ENCODE results near the gene LMNTD2.

DNA sequence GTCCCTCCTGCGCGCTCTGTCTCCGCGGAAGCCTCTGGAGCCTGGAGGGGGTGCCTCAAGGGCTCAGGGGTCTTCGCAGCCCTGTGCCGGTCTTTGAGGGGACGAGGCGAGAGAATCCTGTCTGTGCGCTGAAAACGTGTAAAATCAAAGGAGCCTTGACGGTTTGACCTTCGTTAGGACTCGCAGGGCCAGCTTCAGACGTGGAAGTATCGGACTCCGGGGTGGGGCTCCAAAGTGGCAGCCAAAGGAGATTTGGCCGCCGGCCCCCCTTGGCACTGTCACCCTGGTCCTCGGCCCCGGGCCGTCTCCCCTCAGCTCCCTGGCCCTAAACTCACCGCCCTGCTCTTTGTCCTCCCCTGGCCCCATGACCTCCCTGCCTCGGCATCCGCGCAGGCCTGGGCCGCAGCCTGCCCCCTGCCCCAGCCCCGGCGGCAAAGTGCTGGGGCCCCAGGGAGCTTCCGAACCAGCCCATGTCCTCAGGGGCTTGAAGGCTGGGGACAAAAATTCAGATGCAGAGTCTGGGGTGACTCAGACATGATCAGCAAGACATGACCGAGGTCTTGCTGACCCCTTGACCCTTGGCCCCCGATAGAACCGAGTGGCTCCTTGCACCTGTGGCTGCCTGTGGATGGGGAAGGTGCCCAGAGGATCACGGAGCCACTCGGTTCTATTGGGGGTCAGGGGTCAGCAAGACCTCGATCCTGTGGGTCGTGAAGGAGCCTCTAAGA is 8.8 kb upstream of the LMNTD2 start:
- TF ChIP-seq, protein P1, sequence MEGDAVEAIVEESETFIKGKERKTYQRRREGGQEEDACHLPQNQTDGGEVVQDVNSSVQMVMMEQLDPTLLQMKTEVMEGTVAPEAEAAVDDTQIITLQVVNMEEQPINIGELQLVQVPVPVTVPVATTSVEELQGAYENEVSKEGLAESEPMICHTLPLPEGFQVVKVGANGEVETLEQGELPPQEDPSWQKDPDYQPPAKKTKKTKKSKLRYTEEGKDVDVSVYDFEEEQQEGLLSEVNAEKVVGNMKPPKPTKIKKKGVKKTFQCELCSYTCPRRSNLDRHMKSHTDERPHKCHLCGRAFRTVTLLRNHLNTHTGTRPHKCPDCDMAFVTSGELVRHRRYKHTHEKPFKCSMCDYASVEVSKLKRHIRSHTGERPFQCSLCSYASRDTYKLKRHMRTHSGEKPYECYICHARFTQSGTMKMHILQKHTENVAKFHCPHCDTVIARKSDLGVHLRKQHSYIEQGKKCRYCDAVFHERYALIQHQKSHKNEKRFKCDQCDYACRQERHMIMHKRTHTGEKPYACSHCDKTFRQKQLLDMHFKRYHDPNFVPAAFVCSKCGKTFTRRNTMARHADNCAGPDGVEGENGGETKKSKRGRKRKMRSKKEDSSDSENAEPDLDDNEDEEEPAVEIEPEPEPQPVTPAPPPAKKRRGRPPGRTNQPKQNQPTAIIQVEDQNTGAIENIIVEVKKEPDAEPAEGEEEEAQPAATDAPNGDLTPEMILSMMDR (IDR thresholded peaks at IDR 0.05; ENCODE audit: low read depth, low read length, poor library complexity, severe bottlenecking) = no peak
- TF ChIP-seq EZH2phosphoT487 (IDR thresholded peaks at IDR 0.05; ENCODE audit: borderline replicate concordance, low read length) = no peak

Data from DOHH2 (cell line).